HFFc6 (cell line): ENCODE data around the gene ACOT13. TPM values are rescaled to one million over a fixed set of nuclear protein-coding genes. Genes with fewer than 3 reads are reported as not detected.
"Not testable (repeated sequence)": the region's sequence is repeated elsewhere in the genome, so short reads cannot be mapped to it uniquely, and the experiment has no call there.

Experiments
- DNase-seq: peaks from one replicate; pipeline ENCODE4 v3.0.0-alpha.2; 2018
- H3K27ac Mint-ChIP-seq: 2 replicates; pipeline ENCODE4 v1.8.0; 2020; ENCODE audit warnings: mild to moderate bottlenecking, mixed read lengths
- H3K27me3 Mint-ChIP-seq: 2 replicates; pipeline ENCODE4 v1.8.0; 2021; ENCODE audit warnings: mild to moderate bottlenecking, moderate library complexity, mixed read lengths; ENCODE audit not compliant: insufficient read depth
- H3K36me3 Mint-ChIP-seq: 2 replicates; pipeline ENCODE4 v1.8.0; 2021; ENCODE audit warnings: low read depth, mixed read lengths
- H3K4me1 Mint-ChIP-seq: 2 replicates; pipeline ENCODE4 v1.8.0; 2020; ENCODE audit warnings: low read depth, mixed read lengths
- H3K4me3 Mint-ChIP-seq: 2 replicates; pipeline ENCODE4 v1.8.0; 2020; ENCODE audit warnings: mild to moderate bottlenecking, moderate library complexity, mixed read lengths
- H3K9me3 Mint-ChIP-seq: 2 replicates; pipeline ENCODE4 v1.8.0; 2020; ENCODE audit warnings: mild to moderate bottlenecking, mixed read lengths
- total RNA-seq, 6 experiments: library from RNA; stranded (reverse); fragmentation: NEBNext Ultra II Directional; extraction: Animal tissue kit (Norgen Biotek cat#: 25700); gene quantifications; 2 replicates in 1 of 6; 3 replicates in 5 of 6; pipeline ENCODE4 v1.2.3, GENCODE V29; 2021
- TF ChIP-seq, protein P1 (sequence below): fragments of 200-600 bp; sonication (generic); IDR thresholded peaks from 2 replicates; pipeline ENCODE4 v1.5.0; 2021; ENCODE audit warnings: antibody characterized with exemption, mild to moderate bottlenecking

Gene ACOT13
- total RNA-seq, 6 experiments from 2014 or later = 18.7 to 21.9 (median 19.8) TPM

DNA sequence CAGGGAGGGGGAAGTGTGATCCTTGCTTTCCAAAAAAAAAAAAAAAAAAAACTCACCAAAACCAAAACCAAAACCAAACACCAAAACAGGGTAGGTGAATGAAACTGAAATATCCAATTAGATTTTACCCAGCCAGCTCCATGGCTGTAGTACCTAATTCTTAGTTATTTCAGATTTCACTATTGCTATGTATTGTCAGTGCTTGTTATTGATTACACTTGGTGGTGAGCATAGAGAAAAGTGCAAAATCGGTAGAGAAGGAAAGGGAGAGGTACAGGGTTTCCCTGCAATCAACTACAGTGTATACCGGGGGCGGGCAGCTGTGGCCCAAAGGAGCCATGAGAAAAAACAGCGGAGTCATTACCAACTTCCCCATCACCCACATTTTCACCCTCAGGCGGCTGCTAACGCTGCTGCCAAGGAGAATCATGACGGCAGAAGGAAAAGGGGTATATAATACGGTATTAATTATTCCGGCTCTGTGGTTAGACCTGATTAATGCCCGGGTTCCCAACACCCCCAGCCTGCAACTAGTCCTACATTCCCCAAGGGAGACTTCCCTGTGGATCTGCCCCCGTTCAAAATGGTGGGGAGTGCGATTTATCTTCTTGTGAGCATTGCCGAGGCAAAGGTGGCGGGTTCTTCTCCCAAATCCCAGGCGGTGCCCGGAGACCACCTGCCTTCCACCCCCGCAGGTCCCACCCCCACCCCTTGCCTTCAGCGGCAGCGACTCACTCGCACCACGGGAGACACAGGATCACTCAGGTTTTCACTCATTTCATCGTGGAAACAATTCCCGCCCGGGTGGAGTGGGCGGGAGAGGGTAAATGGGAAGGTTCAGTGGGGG lies 52.5 kb downstream of the ACOT13 start, which contains the start of gene C6orf62:
Gene C6orf62, minus strand, starts transcription at position 30 of the 847 bp plus-strand sequence. CDS start 486 bp downstream, outside the sequence.
- H3K27ac Mint-ChIP-seq = peak within 1 kb of the TSS; percentile 100
- H3K4me1 Mint-ChIP-seq = peaks cover 51% of the 10 kb centered on the region
- DNase-seq = peak; percentile 38
- TF ChIP-seq, protein P1, sequence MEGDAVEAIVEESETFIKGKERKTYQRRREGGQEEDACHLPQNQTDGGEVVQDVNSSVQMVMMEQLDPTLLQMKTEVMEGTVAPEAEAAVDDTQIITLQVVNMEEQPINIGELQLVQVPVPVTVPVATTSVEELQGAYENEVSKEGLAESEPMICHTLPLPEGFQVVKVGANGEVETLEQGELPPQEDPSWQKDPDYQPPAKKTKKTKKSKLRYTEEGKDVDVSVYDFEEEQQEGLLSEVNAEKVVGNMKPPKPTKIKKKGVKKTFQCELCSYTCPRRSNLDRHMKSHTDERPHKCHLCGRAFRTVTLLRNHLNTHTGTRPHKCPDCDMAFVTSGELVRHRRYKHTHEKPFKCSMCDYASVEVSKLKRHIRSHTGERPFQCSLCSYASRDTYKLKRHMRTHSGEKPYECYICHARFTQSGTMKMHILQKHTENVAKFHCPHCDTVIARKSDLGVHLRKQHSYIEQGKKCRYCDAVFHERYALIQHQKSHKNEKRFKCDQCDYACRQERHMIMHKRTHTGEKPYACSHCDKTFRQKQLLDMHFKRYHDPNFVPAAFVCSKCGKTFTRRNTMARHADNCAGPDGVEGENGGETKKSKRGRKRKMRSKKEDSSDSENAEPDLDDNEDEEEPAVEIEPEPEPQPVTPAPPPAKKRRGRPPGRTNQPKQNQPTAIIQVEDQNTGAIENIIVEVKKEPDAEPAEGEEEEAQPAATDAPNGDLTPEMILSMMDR = no peak
- H3K4me3 Mint-ChIP-seq = peak within 1 kb of the TSS; percentile 96
- no peaks in the 10 kb centered on the region for H3K9me3 Mint-ChIP-seq
- H3K27me3 Mint-ChIP-seq = peaks cover 16% of the 10 kb centered on the region
- peaks cover 52% of the 10 kb centered on the region for H3K36me3 Mint-ChIP-seq

DNA sequence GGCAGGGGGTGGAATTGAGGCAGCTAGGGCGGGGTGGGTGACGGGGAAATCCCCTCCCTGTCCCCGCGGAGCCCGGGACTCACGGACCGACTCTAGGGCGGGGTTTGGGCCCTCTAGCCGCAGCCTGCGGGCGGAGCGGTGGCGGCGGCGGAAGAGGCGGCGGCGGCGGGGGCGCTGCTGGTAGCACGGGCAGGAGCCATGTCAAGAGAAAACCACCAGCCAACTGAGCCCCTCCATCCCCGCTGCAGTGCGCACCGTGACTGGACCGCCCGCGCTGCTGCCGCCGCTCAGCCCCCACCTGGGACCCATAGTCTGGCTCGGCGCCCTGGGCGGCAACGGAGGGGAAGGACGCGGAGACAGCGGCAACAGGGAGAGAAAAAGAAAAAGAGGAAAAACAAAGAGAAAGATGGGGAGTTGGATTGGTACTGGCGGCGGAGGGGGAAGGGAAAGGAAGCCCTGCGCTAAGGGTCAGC lies 53.3 kb downstream of the ACOT13 start:
- Mint-ChIP-seq H3K36me3 (peaks cover 46% of the 10 kb centered on the region), H3K27ac (peak overlapping the region; percentile 100), H3K4me1 (peaks cover 47% of the 10 kb centered on the region), H3K4me3 (peak overlapping the region; percentile 96), H3K27me3 (peaks cover 16% of the 10 kb centered on the region), H3K9me3 (no peaks in the 10 kb centered on the region)
- DNase-seq = peak; percentile 24
- TF ChIP-seq, protein P1 = no peak; the same call in 1 of the 2 replicates

DNA sequence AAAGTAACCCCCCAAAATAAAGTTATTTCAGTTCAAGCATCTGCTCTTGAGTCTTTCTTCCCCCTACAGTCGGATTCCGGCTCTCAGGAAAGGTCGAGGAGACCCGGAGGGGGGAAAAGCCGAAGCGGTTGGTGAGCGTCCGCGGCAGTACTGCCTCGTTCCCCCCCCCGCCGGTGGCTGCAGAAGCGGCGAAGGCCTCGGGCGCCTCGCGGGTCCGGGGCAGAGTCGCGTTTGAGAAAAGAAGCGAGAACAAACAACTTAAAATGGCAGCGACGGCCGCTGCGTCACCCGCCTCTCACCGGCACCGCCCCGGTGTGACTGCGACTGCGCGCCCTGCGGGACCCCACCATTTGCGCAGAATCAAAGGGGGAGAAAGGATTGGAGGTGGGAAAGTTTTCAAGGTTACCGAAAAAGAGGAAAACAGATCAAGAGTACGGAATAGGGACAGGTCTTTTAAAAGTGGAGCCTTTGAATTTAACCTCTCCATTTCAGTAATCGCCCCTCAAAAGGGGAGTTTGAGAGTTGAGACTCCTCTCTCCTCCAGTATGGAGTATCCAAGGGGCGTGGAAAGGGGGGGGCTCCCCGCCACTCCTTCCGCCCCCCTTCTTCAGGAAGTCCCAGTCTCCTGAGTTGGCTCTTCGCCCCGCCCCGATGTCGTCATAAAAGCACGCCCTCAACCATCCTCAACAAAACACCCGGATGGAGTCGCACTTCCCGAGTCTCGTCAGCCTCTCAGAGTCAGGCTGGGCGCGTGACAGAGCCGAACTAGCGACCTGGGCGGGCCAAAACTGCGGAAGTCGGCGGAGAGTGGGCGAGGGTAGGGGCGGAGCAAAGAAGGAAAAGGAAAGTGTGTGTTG lies 54.0 kb downstream of the ACOT13 start:
- Mint-ChIP-seq H3K27ac (peak overlapping the region; percentile 100), H3K36me3 (peaks cover 39% of the 10 kb centered on the region), H3K4me1 (peaks cover 40% of the 10 kb centered on the region), H3K27me3 (peaks cover 14% of the 10 kb centered on the region), H3K9me3 (no peaks in the 10 kb centered on the region), H3K4me3 (peak overlapping the region; percentile 96)
- peak; percentile 100 for DNase-seq
- TF ChIP-seq, protein P1 = no peak

DNA sequence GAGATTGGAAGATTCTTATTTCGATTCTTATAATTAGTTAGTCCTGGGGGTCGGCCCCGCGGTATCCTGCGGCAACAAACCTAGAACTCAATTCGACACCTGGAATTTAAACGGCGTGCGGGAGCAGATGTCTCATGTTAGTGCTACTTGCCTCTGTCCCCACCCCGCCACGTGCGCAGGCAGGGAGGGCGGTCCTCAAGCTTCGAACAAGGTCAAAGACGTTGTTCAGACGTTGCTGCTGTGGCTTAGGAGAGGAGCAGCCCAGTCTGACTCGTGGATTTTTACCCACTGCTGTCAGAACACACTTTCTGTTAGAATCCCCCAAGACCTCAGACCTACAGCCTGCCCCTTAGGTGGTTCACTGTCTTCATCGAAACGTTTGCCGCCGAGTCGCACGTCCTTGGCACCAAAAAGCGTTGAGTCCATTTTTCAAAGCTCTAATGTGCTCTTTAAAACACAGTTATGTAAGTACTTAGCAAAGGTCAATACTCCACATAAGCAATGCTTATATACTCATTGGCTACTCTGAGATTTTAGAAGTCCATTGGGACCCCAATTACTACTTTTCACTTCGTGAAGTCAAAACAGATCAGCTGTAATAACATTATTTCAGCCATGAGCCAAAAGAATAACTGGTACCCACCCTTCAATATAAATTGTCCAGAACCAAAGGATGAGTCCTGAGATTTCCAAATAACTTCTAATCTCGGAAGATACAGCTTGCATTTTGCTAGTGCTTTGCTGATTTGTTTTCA lies 54.8 kb downstream of the ACOT13 start:
- H3K36me3 Mint-ChIP-seq = peaks cover 36% of the 10 kb centered on the region
- peaks cover 32% of the 10 kb centered on the region for H3K4me1 Mint-ChIP-seq
- TF ChIP-seq, protein P1 = no peak
- H3K9me3 Mint-ChIP-seq = no peaks in the 10 kb centered on the region
- peak overlapping the region; percentile 96 for H3K4me3 Mint-ChIP-seq
- DNase-seq = no peak
- peak overlapping the region; percentile 100 for H3K27ac Mint-ChIP-seq
- H3K27me3 Mint-ChIP-seq = peaks cover 14% of the 10 kb centered on the region

DNA sequence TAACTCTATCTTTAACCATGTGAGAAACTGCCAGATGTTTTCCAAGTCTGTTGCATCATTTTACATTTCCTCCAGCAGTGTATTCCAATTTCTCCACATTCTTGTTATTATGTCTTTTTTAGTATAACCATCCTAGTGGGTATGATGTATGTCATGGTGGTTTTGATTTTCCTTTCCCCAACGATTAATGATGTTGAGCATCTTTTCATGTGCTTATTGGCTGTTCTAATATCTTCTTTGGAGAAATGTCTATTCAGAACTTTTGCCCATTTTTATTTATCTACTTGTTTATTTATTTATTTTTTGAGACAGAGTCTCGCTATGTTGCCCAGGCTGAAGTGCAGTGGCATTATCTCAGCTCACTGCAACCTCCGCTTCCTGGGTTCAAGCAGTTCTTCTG lies 56.4 kb downstream of the ACOT13 start:
- peaks cover 14% of the 10 kb centered on the region for H3K27me3 Mint-ChIP-seq
- H3K9me3 Mint-ChIP-seq = no peaks in the 10 kb centered on the region
- peaks cover 16% of the 10 kb centered on the region for H3K4me1 Mint-ChIP-seq
- no peak for DNase-seq
- no peak overlapping the region for H3K4me3 Mint-ChIP-seq
- H3K36me3 Mint-ChIP-seq = peaks cover 22% of the 10 kb centered on the region
- TF ChIP-seq, protein P1 = no peak
- no peak overlapping the region for H3K27ac Mint-ChIP-seq

DNA sequence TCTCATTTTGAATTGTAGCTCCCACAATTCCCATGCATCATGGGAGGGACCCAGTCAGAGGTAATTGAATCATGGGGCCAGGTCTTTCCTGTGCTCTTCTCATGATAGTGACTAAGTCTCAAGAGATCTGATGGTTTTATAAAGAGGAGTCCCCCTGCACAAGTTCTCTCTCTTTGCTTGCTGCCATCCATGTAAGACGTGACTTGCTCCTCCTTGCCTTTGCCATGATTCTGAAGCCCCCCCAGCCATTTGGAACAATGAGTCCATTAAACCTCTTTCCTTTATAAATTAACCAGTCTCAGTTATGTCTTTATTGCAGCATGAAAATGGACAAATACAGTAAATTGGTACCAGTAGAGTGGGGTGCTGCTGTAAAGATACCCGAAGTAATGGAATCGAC lies 63.8 kb downstream of the ACOT13 start:
- H3K36me3 Mint-ChIP-seq, H3K4me1 Mint-ChIP-seq, H3K27ac Mint-ChIP-seq, H3K4me3 Mint-ChIP-seq, DNase-seq, H3K27me3 Mint-ChIP-seq: not testable (repeated sequence)
- peaks cover 29% of the 10 kb centered on the region for H3K9me3 Mint-ChIP-seq

DNA sequence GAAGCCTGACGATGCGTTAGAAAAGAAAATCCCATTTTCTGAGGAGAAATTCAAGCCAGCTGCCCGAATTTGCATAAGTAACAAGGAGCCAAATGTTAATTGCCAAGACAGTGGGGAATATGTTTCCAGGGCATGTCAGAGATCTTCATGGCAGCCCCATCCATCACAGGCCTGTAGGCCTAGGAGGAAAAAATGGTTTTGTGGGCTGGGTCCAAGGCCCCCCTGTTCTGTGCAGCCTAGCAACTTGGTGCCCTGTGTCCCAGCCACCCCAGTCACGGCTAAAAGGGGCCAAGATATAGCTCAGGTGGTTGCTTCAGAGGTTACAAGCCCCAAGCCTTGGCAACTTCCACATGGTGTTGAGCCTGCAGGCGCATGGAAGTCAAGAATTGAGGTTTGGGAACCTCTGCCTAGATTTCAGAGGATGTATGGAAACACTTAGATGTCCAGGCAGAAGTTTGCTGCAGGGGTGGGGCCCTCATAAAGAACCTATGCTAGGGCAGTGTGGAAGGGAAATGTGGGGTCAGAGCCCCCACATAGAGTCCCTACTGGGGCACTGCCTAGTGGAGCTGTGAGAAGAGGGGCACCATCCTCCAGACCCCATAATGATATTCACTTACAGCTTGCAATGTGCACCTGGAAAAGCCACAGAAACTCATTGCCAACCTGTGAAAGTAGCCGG lies 64.7 kb downstream of the ACOT13 start:
- H3K9me3 Mint-ChIP-seq = peaks cover 29% of the 10 kb centered on the region
- H3K27ac Mint-ChIP-seq, H3K27me3 Mint-ChIP-seq, H3K4me3 Mint-ChIP-seq, DNase-seq, H3K4me1 Mint-ChIP-seq, H3K36me3 Mint-ChIP-seq: not testable (repeated sequence)
